DMS114 treated with DMSO at 0.1 percent for 48 hours (cell line): ENCODE measurements around the gene RASL10B.
"Not testable (repeated sequence)": the region's sequence is repeated elsewhere in the genome, so short reads cannot be mapped to it uniquely, and the experiment has no call there.

ENCODE experiments used
- DNase-seq: peaks from one replicate; lab custom pipeline; 2025; ENCODE audit not compliant: unreplicated experiment; lab: John Stamatoyannopoulos, UW

The RASL10B gene

GRCh38 chr17:35731239-35731916 is at the start of gene RASL10B:
RASL10B (plus strand) TSS chr17:35731639; CDS start chr17:35735185, 3,546 bp downstream.
- no peak for DNase-seq

GRCh38 chr17:35683591-35683990 is 47.8 kb upstream of the RASL10B start:
- DNase-seq = no peak

GRCh38 chr17:35684055-35684802 is 47.2 kb upstream of the RASL10B start:
- DNase-seq = no peak

GRCh38 chr17:35692512-35693210 is 38.8 kb upstream of the RASL10B start:
- no peak for DNase-seq

GRCh38 chr17:35693662-35694061 is 37.8 kb upstream of the RASL10B start:
- no peak for DNase-seq

GRCh38 chr17:35694906-35695305 is 36.5 kb upstream of the RASL10B start:
- DNase-seq = no peak

- no peak for DNase-seq
Measured at GRCh38 chr17:35695613-35696012, 35.8 kb upstream of the RASL10B start.

GRCh38 chr17:35698800-35699199 is 32.6 kb upstream of the RASL10B start:
- no peak for DNase-seq

- DNase-seq = no peak
Measured at GRCh38 chr17:35700150-35700549, 31.3 kb upstream of the RASL10B start.

- no peak for DNase-seq
Measured at GRCh38 chr17:35701491-35701890, 29.9 kb upstream of the RASL10B start.

- DNase-seq = not testable (repeated sequence)
Measured at GRCh38 chr17:35703308-35703707, 28.1 kb upstream of the RASL10B start.

GRCh38 chr17:35705230-35705629 is 26.2 kb upstream of the RASL10B start:
- DNase-seq = no peak

GRCh38 chr17:35705705-35706104 is 25.7 kb upstream of the RASL10B start:
- DNase-seq = no peak

- no peak for DNase-seq
Measured at GRCh38 chr17:35708149-35708548, 23.3 kb upstream of the RASL10B start.

GRCh38 chr17:35708951-35709350 is 22.5 kb upstream of the RASL10B start:
- DNase-seq = no peak

GRCh38 chr17:35709874-35710273 is 21.6 kb upstream of the RASL10B start:
- no peak for DNase-seq

- no peak for DNase-seq
Measured at GRCh38 chr17:35710950-35711349, 20.5 kb upstream of the RASL10B start.

GRCh38 chr17:35713069-35713728 is 18.2 kb upstream of the RASL10B start:
- DNase-seq = no peak

- DNase-seq = no peak
Measured at GRCh38 chr17:35714988-35715387, 16.5 kb upstream of the RASL10B start.

- DNase-seq = no peak
Measured at GRCh38 chr17:35715416-35715815, 16.0 kb upstream of the RASL10B start.

GRCh38 chr17:35716173-35716572 is 15.3 kb upstream of the RASL10B start:
- DNase-seq = no peak
